WERI-Rb-1 (cell line): ENCODE measurements around the gene TNFAIP1.

Experiments used
- DNase-seq: peaks from one replicate; pipeline ENCODE4 v3.0.0-alpha.2; 2020
- H3K27ac ChIP-seq: fragments of 250-450 bp; sonication (Bioruptor Pico); 2 replicates; pipeline ENCODE4 v1.5.1; 2020; ENCODE audit warnings: mild to moderate bottlenecking, moderate library complexity
- H3K27me3 ChIP-seq: fragments of 250-450 bp; sonication (Bioruptor Pico); 2 replicates; pipeline ENCODE4 v1.5.1; 2021; ENCODE audit warnings: mild to moderate bottlenecking, low read depth, moderate library complexity; ENCODE audit not compliant: insufficient read depth, severe bottlenecking
- H3K36me3 ChIP-seq: fragments of 250-450 bp; sonication (Bioruptor Pico); 2 replicates; pipeline ENCODE4 v1.5.1; 2020; ENCODE audit warnings: mild to moderate bottlenecking, moderate library complexity
- H3K4me3 ChIP-seq: 2 replicates; pipeline ENCODE4 v1.5.1; 2011; ENCODE audit warnings: low read depth, mild to moderate bottlenecking, control low read depth, low read length
- H3K9me3 ChIP-seq: fragments of 250-450 bp; sonication (Bioruptor Pico); 2 replicates; pipeline ENCODE4 v1.5.1; 2021; ENCODE audit warnings: mild to moderate bottlenecking, moderate library complexity; ENCODE audit not compliant: severe bottlenecking
- CTCF ChIP-seq: IDR thresholded peaks from 2 replicates; pipeline ENCODE4 v1.5.1; 2011; ENCODE audit warnings: low read depth, mild to moderate bottlenecking, control low read depth, inconsistent platforms, low read length

The TNFAIP1 gene

GRCh38 chr17:28386391-28386790 is 50.8 kb downstream of the TNFAIP1 start:
- no peak for DNase-seq
- Histone ChIP-seq H3K9me3 (no peaks in the 10 kb centered on the region), H3K36me3 (peaks cover 71% of the 10 kb centered on the region), H3K4me3 (no peak overlapping the region), H3K27me3 (no peaks in the 10 kb centered on the region), H3K27ac (no peak overlapping the region)
- no peak for TF ChIP-seq CTCF

GRCh38 chr17:28388106-28388505 is 52.5 kb downstream of the TNFAIP1 start:
- TF ChIP-seq CTCF: no peak
- no peaks in the 10 kb centered on the region for H3K27me3 ChIP-seq
- DNase-seq: no peak
- no peaks in the 10 kb centered on the region for H3K9me3 ChIP-seq
- H3K27ac ChIP-seq: no peak overlapping the region
- peaks cover 75% of the 10 kb centered on the region for H3K36me3 ChIP-seq
- H3K4me3 ChIP-seq: no peak overlapping the region

GRCh38 chr17:28390141-28390540 is 54.6 kb downstream of the TNFAIP1 start:
- no peak for DNase-seq
- Histone ChIP-seq H3K27ac (no peak overlapping the region), H3K9me3 (no peaks in the 10 kb centered on the region), H3K27me3 (no peaks in the 10 kb centered on the region), H3K4me3 (no peak overlapping the region), H3K36me3 (peaks cover 76% of the 10 kb centered on the region)
- TF ChIP-seq CTCF: no peak

- Histone ChIP-seq H3K4me3 (no peak overlapping the region), H3K36me3 (peaks cover 77% of the 10 kb centered on the region), H3K9me3 (no peaks in the 10 kb centered on the region), H3K27me3 (no peaks in the 10 kb centered on the region), H3K27ac (no peak overlapping the region)
- no peak for DNase-seq
- TF ChIP-seq CTCF: no peak
Measured at GRCh38 chr17:28390563-28390962, 55.0 kb downstream of the TNFAIP1 start.

- peaks cover 77% of the 10 kb centered on the region for H3K36me3 ChIP-seq
- TF ChIP-seq CTCF: no peak
- DNase-seq: no peak
- H3K27me3 ChIP-seq: no peaks in the 10 kb centered on the region
- H3K4me3 ChIP-seq: no peak overlapping the region
- no peaks in the 10 kb centered on the region for H3K9me3 ChIP-seq
- H3K27ac ChIP-seq: no peak overlapping the region
Measured at GRCh38 chr17:28390984-28391383, 55.4 kb downstream of the TNFAIP1 start.

GRCh38 chr17:28391401-28391800 is 55.8 kb downstream of the TNFAIP1 start:
- H3K27ac ChIP-seq: no peak overlapping the region
- no peak overlapping the region for H3K4me3 ChIP-seq
- no peak for TF ChIP-seq CTCF
- H3K9me3 ChIP-seq: no peaks in the 10 kb centered on the region
- no peaks in the 10 kb centered on the region for H3K27me3 ChIP-seq
- DNase-seq: no peak
- peaks cover 78% of the 10 kb centered on the region for H3K36me3 ChIP-seq
